SK-N-DZ (cell line): Measurements from ENCODE around the gene GPR173.
A peak's percentile ranks its signal among the peaks of the same experiment; 100 is the strongest.

Source experiments
- DNase-seq: peaks from one replicate; pipeline ENCODE4 v3.0.0-alpha.2; 2015; ENCODE audit warnings: low spot score

The GPR173 gene

GRCh38 chrX:53071064-53071463 lies 22.5 kb downstream of the GPR173 start:
- DNase-seq, result no peak

- peak; percentile 67 for DNase-seq
Observed at GRCh38 chrX:53071604-53072417, 23.2 kb downstream of the GPR173 start.

GRCh38 chrX:53072418-53073114 lies 24.0 kb downstream of the GPR173 start:
- DNase-seq, result no peak

GRCh38 chrX:53073115-53073586 lies 24.6 kb downstream of the GPR173 start:
- peak; percentile 35 for DNase-seq

GRCh38 chrX:53075011-53075410 lies 26.4 kb downstream of the GPR173 start:
- no peak for DNase-seq

GRCh38 chrX:53076671-53077070 lies 28.1 kb downstream of the GPR173 start:
- no peak for DNase-seq

- no peak for DNase-seq
Observed at GRCh38 chrX:53077207-53078197, 28.9 kb downstream of the GPR173 start.

- DNase-seq, result no peak
Observed at GRCh38 chrX:53078943-53079342, 30.4 kb downstream of the GPR173 start.

- DNase-seq, result no peak
Observed at GRCh38 chrX:53080628-53081580, 32.3 kb downstream of the GPR173 start.

- DNase-seq, result peak; percentile 96
Observed at GRCh38 chrX:53081925-53082772, 33.6 kb downstream of the GPR173 start, which contains the start of gene TSPYL2. TSPYL2 (plus strand) TSS chrX:53082367; CDS start chrX:53082499, 132 bp downstream.

GRCh38 chrX:53082773-53083616 lies 34.4 kb downstream of the GPR173 start:
- DNase-seq, result no peak

GRCh38 chrX:53084043-53084570 lies 35.5 kb downstream of the GPR173 start:
- no peak for DNase-seq

GRCh38 chrX:53084863-53085262 lies 36.3 kb downstream of the GPR173 start:
- DNase-seq, result no peak

- no peak for DNase-seq
Observed at GRCh38 chrX:53085661-53086229, 37.2 kb downstream of the GPR173 start.

- no peak for DNase-seq
Observed at GRCh38 chrX:53086464-53086863, 37.9 kb downstream of the GPR173 start.

GRCh38 chrX:53087388-53087831 lies 38.8 kb downstream of the GPR173 start:
- no peak for DNase-seq

GRCh38 chrX:53088136-53088974 lies 39.8 kb downstream of the GPR173 start:
- peak; percentile 87 for DNase-seq
